Measurements from ENCODE around the gene GNG3.
A peak's percentile ranks its signal among the peaks of the same experiment; 100 is the strongest.
"Not testable (repeated sequence)": the region's sequence is repeated elsewhere in the genome, so short reads cannot be mapped to it uniquely, and the experiment has no call there.

GNG3 gene

DNA sequence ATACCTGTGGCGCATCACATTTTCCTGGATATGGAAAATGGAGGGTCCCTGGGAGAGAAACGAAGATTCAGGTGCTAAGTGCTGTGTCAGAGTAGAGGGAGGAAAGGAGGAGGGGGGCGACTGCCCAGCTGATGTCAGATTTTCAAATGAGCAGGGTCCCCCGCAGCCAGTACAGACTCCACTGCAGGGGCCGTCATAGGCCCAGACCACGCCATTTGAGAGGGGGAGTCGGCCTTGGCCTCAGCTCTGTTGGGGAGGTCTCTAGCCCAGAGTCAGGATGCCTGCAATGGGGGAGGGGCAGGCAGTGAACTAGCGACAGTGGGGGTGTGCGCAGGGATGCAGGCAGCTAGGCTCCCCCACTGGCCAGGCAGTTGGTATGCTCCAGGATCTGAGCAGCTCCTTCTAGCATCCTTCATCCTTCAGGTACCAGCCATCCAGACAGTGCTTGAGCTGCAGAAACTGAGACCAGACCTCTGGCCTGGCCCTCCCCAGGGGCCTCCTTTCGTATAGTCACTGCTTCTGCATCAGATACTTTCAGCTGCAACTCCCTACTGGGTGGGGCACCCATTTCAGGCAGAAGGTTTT is at the start of gene GNG3, which contains the start of gene BSCL2:
GNG3 (plus strand) TSS at position 400 of the 585 bp plus-strand sequence. CDS start 620 bp downstream, outside the sequence.
BSCL2 (minus strand) TSS at position 148 of the 585 bp plus-strand sequence. CDS start 229 bp downstream, outside the sequence.
- no peak for DNase-seq

- DNase-seq = no peak
Observed at GRCh38 chr11:62664405-62665074, 42.9 kb upstream of the GNG3 start.

DNA sequence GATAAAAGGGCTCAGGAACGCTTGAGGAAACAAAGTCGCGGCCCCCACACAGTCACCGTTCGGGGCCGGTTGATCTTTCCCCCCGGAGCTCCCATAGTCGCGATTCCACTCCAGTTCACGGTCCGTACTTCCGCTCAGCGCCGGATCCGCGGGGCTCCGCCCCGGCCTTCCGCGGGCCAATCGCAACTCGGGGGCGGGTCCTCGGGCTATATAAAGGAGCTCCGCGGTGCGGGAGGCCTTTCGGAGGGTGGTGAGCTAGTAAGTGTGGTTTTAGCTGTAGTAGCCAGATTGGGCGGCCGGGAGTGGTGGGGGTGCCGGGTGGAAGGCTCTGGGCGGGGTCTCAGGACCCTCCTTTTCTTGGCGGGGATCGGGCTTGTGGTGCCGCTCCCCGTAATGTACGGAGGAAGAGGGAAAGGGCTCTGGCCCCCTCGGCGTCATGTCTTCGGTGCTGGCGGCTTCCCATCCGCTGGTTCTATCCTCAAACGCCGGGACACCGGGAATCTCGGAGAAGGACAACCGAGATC is 42.3 kb upstream of the GNG3 start, which contains the start of the genes C11orf98 and CSKMT:
C11orf98 (minus strand) TSS at position 136 of the 524 bp plus-strand sequence; CDS start at position 95, 41 bp downstream.
CSKMT (plus strand) TSS at position 238 of the 524 bp plus-strand sequence. CDS start 568 bp downstream, outside the sequence.
- peak; percentile 57 for DNase-seq

- DNase-seq = no peak
Observed at GRCh38 chr11:62665599-62666258, 41.7 kb upstream of the GNG3 start.

DNA sequence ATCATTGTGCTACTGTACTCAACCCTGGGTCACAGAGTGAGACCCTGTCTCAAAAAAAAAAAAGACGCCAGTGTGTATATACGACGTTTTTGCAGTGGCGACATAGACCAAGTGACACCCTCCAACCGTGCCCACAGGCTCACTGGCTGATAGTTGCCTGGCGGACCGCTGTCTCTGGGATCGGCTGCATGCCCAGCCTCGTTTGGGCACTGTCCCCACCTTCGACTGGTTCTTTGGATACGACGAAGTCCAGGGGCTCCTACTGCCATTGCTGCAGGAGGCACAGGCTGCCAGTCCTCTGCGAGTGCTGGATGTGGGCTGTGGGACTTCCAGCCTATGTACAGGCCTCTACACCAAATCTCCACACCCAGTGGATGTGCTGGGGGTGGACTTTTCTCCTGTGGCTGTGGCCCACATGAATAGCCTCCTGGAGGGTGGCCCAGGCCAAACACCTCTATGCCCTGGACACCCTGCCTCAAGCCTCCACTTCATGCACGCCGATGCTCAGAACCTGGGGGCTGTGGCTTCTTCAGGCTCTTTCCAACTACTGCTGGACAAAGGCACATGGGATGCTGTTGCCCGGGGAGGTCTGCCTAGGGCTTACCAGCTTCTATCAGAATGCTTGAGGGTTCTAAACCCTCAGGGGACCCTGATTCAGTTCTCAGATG is 41.1 kb upstream of the GNG3 start:
- no peak for DNase-seq

GRCh38 chr11:62667460-62667859 is 40.0 kb upstream of the GNG3 start:
- no peak for DNase-seq

- DNase-seq = no peak
Observed at GRCh38 chr11:62669420-62670161, 37.9 kb upstream of the GNG3 start.

- DNase-seq = no peak
Observed at GRCh38 chr11:62671236-62671607, 36.3 kb upstream of the GNG3 start.

GRCh38 chr11:62671608-62672389 is 35.7 kb upstream of the GNG3 start, which contains the start of the genes LBHD1 and UQCC3:
TSS of gene LBHD1 (minus strand) at chr11:62672267. CDS start at chr11:62670031, 2,236 bp downstream.
TSS of gene UQCC3 (plus strand) at chr11:62671673. CDS start at chr11:62671746, 73 bp downstream.
- DNase-seq = no peak

DNA sequence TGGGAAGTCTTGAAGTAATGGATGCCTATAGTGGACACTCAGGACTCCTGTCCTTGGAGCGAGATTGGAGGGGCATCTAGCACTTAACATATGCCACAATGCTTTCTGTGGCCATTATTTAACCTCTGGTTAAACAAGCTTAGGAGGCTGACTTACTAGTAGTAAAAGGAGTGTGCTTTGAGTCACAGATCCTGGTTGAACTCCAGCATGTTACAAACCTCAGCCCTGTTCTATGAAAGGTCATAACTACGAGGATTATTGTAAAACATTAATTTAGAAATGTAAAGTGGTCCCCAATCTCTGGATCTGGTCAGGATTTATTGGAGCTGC is 34.3 kb upstream of the GNG3 start:
- DNase-seq = no peak

DNA sequence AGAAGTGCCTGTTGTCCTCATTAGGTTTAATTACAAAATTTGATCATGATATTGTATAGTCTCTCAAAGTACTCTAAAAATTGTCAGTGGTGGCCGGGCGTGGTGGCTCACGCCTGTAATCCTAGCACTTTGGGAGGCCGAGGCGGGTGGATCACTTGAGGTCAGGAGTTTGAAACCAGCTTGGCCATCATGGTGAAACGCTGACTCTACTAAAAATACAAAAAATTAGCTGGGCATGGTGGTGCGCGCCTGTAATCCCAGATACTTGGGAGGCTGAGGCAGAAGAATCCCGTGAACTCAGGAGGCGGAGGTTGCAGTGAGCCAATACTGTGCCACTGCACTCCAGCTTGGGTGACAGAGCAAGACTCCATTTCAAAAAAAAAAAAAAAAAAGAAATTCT is 32.1 kb upstream of the GNG3 start:
- not testable (repeated sequence) for DNase-seq

- DNase-seq = no peak
Observed at GRCh38 chr11:62676698-62677097, 30.8 kb upstream of the GNG3 start.

GRCh38 chr11:62677156-62677555 is 30.3 kb upstream of the GNG3 start:
- no peak for DNase-seq

GRCh38 chr11:62677714-62678113 is 29.8 kb upstream of the GNG3 start:
- no peak for DNase-seq

- no peak for DNase-seq
Observed at GRCh38 chr11:62678433-62678769, 29.1 kb upstream of the GNG3 start.

GRCh38 chr11:62678770-62679696 is 28.4 kb upstream of the GNG3 start, which contains the start of gene UBXN1:
TSS of gene UBXN1 (minus strand) at chr11:62679073. CDS start at chr11:62678923, 150 bp downstream.
- DNase-seq = no peak

- peak; percentile 33 for DNase-seq
Observed at GRCh38 chr11:62680825-62681240, 26.6 kb upstream of the GNG3 start.

GRCh38 chr11:62682518-62682917 is 25.0 kb upstream of the GNG3 start:
- no peak for DNase-seq

- no peak for DNase-seq
Observed at GRCh38 chr11:62687508-62688396, 19.7 kb upstream of the GNG3 start.
